OCI-LY7 (cell line): Measurements from ENCODE around the gene ATXN10.

ENCODE experiments used
- EZH2phosphoT487 ChIP-seq: fragments of 200-600 bp; sonication (generic); IDR thresholded peaks from 2 replicates; pipeline ENCODE4 v1.6.1; 2018; ENCODE audit warnings: low read depth, borderline replicate concordance, mild to moderate bottlenecking, mixed run types, antibody characterized with exemption, low read length, moderate library complexity, mixed read lengths
- TF ChIP-seq, protein P1 (sequence below): fragments of 200-600 bp; sonication (generic); conservative IDR thresholded peaks from 2 replicates; pipeline ENCODE4 v1.5.1; 2014; ENCODE audit warnings: mild to moderate bottlenecking, antibody characterized with exemption, low read length, moderate library complexity, mixed read lengths

DNA sequence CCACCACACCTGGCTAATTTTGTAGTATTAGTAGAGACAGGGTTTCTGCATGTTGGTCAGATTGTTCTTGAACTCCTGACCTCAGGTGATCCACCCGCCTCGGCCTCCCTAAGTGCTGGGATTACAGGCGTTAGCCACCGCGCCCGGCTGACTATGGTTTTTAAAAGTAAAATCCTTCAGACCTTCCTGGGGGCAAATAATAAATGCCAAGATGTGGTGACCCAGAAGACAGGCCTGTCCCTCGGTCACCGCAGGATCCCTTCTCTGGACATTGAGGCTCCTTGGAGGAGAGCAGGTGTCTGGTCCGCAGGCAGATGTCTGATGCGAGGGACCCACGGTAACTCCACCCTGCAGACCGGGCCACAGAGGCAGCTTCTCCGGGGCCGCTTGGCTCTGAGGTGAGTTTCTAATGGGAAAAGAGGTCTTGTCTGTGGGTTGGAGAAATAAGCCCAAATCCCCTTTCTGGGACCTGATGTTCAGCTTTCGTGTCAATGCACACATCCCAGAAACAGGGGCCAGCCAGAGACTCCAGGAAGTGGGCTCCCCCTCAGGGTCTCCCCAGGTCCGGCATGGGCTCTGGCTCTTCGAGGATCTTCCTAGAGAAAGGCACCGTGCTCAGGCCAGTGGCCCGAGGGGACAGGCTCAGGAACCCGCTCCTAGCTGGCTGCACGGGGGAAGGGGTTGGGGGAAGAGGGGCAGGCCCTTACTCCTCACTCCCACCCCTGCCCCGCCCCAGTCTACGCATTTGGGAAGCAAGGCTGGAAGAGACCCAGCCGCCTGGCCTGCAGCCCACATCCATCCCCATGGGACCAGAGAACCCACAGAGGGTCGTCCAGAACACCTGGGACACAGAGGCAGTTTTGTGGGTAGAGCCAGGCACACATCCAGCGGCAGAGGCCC lies 204.8 kb downstream of the ATXN10 start:
- TF ChIP-seq, protein P1, sequence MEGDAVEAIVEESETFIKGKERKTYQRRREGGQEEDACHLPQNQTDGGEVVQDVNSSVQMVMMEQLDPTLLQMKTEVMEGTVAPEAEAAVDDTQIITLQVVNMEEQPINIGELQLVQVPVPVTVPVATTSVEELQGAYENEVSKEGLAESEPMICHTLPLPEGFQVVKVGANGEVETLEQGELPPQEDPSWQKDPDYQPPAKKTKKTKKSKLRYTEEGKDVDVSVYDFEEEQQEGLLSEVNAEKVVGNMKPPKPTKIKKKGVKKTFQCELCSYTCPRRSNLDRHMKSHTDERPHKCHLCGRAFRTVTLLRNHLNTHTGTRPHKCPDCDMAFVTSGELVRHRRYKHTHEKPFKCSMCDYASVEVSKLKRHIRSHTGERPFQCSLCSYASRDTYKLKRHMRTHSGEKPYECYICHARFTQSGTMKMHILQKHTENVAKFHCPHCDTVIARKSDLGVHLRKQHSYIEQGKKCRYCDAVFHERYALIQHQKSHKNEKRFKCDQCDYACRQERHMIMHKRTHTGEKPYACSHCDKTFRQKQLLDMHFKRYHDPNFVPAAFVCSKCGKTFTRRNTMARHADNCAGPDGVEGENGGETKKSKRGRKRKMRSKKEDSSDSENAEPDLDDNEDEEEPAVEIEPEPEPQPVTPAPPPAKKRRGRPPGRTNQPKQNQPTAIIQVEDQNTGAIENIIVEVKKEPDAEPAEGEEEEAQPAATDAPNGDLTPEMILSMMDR = no peak
- TF ChIP-seq EZH2phosphoT487 = no peak
